ENCODE measurements around the gene SIK3. TPM values are rescaled to one million over a fixed set of nuclear protein-coding genes. Genes with fewer than 3 reads are reported as not detected.
"Not testable (repeated sequence)": the region's sequence is repeated elsewhere in the genome, so short reads cannot be mapped to it uniquely, and the experiment has no call there.

SIK3 gene
- total RNA-seq, 1 donor, result 25.7 TPM

- Histone ChIP-seq H3K9me3 (ENCODE audit: low read depth, low read length) (no peaks in the 10 kb centered on the region), H2AFZ (ENCODE audit: low read length) (no peak overlapping the region), H3K27me3 (ENCODE audit: insufficient read depth, low read length) (no peaks in the 10 kb centered on the region), H3K4me1 (ENCODE audit: insufficient read depth, low read length) (no peaks in the 10 kb centered on the region), H4K20me1 (ENCODE audit: insufficient read depth, low read length) (peaks cover 49% of the 10 kb centered on the region), H3K79me2 (ENCODE audit: insufficient read depth, low read length) (peaks cover 75% of the 10 kb centered on the region), H3K4me2 (ENCODE audit: insufficient read depth, low read length) (no peak overlapping the region), H3K27ac (ENCODE audit: low read depth, low read length) (no peak overlapping the region), H3K4me3 (ENCODE audit: insufficient read depth, low read length) (no peak overlapping the region), H3K36me3 (ENCODE audit: insufficient read depth, low read length) (no peaks in the 10 kb centered on the region)
- TF ChIP-seq CTCF (IDR thresholded peaks at IDR 0.05; ENCODE audit: extremely low read depth, low read depth, low read length), result no peak
- no peak for DNase-seq (ENCODE audit: insufficient read length, low spot score, missing footprints)
Measured at GRCh38 chr11:117055469-117055868, 42.8 kb downstream of the SIK3 start.

- Histone ChIP-seq H3K79me2 (ENCODE audit: insufficient read depth, low read length) (peaks cover 74% of the 10 kb centered on the region), H3K27ac (ENCODE audit: low read depth, low read length) (no peak overlapping the region), H4K20me1 (ENCODE audit: insufficient read depth, low read length) (peaks cover 45% of the 10 kb centered on the region)
Measured at GRCh38 chr11:117054382-117054781, 43.8 kb downstream of the SIK3 start.

GRCh38 chr11:117052196-117053149 lies 45.8 kb downstream of the SIK3 start:
- peaks cover 34% of the 10 kb centered on the region for H4K20me1 ChIP-seq (ENCODE audit: insufficient read depth, low read length)
- H3K4me1 ChIP-seq (ENCODE audit: insufficient read depth, low read length), result no peaks in the 10 kb centered on the region
- no peak for TF ChIP-seq CTCF (IDR thresholded peaks at IDR 0.05; ENCODE audit: extremely low read depth, low read depth, low read length)
- H3K27ac ChIP-seq (ENCODE audit: low read depth, low read length), result no peak overlapping the region
- H3K4me3 ChIP-seq (ENCODE audit: insufficient read depth, low read length), result no peak overlapping the region
- DNase-seq (ENCODE audit: insufficient read length, low spot score, missing footprints), result no peak
- H3K27me3 ChIP-seq (ENCODE audit: insufficient read depth, low read length), result no peaks in the 10 kb centered on the region
- H3K79me2 ChIP-seq (ENCODE audit: insufficient read depth, low read length), result peaks cover 71% of the 10 kb centered on the region
- H3K36me3 ChIP-seq (ENCODE audit: insufficient read depth, low read length), result no peaks in the 10 kb centered on the region
- no peak overlapping the region for H3K4me2 ChIP-seq (ENCODE audit: insufficient read depth, low read length)
- H2AFZ ChIP-seq (ENCODE audit: low read length), result no peak overlapping the region
- no peaks in the 10 kb centered on the region for H3K9me3 ChIP-seq (ENCODE audit: low read depth, low read length)

More at GRCh38 chr11:117054382-117054781, 43.8 kb downstream of the SIK3 start:
- Histone ChIP-seq H3K4me3 (ENCODE audit: insufficient read depth, low read length) (no peak overlapping the region), H3K9me3 (ENCODE audit: low read depth, low read length) (no peaks in the 10 kb centered on the region), H2AFZ (ENCODE audit: low read length) (no peak overlapping the region), H3K27me3 (ENCODE audit: insufficient read depth, low read length) (no peaks in the 10 kb centered on the region), H3K36me3 (ENCODE audit: insufficient read depth, low read length) (no peaks in the 10 kb centered on the region), H3K4me1 (ENCODE audit: insufficient read depth, low read length) (no peaks in the 10 kb centered on the region), H3K4me2 (ENCODE audit: insufficient read depth, low read length) (no peak overlapping the region)
- DNase-seq (ENCODE audit: insufficient read length, low spot score, missing footprints), result no peak
- TF ChIP-seq CTCF (IDR thresholded peaks at IDR 0.05; ENCODE audit: extremely low read depth, low read depth, low read length), result no peak

GRCh38 chr11:117050121-117050520 lies 48.1 kb downstream of the SIK3 start:
- not testable (repeated sequence) for H3K27me3 ChIP-seq (ENCODE audit: insufficient read depth, low read length); H3K4me3 ChIP-seq (ENCODE audit: insufficient read depth, low read length); H3K9me3 ChIP-seq (ENCODE audit: low read depth, low read length); H3K4me2 ChIP-seq (ENCODE audit: insufficient read depth, low read length); H3K36me3 ChIP-seq (ENCODE audit: insufficient read depth, low read length); H2AFZ ChIP-seq (ENCODE audit: low read length); DNase-seq (ENCODE audit: insufficient read length, low spot score, missing footprints); H3K27ac ChIP-seq (ENCODE audit: low read depth, low read length)
- Histone ChIP-seq H4K20me1 (ENCODE audit: insufficient read depth, low read length) (peaks cover 29% of the 10 kb centered on the region), H3K79me2 (ENCODE audit: insufficient read depth, low read length) (peaks cover 72% of the 10 kb centered on the region), H3K4me1 (ENCODE audit: insufficient read depth, low read length) (peaks cover 13% of the 10 kb centered on the region)

- DNase-seq (ENCODE audit: insufficient read length, low spot score, missing footprints); H3K27me3 ChIP-seq (ENCODE audit: insufficient read depth, low read length); H3K27ac ChIP-seq (ENCODE audit: low read depth, low read length); H3K9me3 ChIP-seq (ENCODE audit: low read depth, low read length); H3K4me3 ChIP-seq (ENCODE audit: insufficient read depth, low read length); H3K4me2 ChIP-seq (ENCODE audit: insufficient read depth, low read length); H2AFZ ChIP-seq (ENCODE audit: low read length); H3K36me3 ChIP-seq (ENCODE audit: insufficient read depth, low read length): not testable (repeated sequence)
- peaks cover 29% of the 10 kb centered on the region for H3K4me1 ChIP-seq (ENCODE audit: insufficient read depth, low read length)
- H3K79me2 ChIP-seq (ENCODE audit: insufficient read depth, low read length), result peaks cover 79% of the 10 kb centered on the region
- peaks cover 37% of the 10 kb centered on the region for H4K20me1 ChIP-seq (ENCODE audit: insufficient read depth, low read length)
Measured at GRCh38 chr11:117046627-117047026, 51.6 kb downstream of the SIK3 start.

Measured in osteoblast (primary cell).